Colon (tissue), 2 donors: ENCODE data around the gene P3H2.

Source experiments
- FAIRE-seq: peaks from 2 replicates; lab custom pipeline; 2012; peaks lifted over from hg19 to GRCh38; lab: Jason Lieb, UNC
- donor health status: control.
- donor health status: control.

The P3H2 gene

DNA sequence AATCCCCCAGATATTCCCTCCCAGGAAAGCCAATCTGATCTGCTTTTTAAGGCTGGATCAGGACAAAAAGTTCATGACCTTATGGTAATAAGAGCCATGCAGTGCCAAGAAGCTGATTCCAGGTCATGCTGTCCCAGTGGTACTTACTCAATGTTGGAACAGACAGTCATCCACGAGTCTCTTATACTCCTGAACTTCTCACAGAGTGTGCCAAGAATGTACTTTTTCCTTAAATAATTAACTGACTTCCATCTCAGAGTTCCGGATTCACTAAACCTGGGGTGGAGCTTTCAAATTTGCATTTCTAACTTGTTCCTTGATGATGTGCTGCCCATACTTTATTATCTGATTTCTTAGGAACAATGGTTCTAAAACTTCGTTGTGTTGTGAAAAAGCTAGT lies 3.4 kb upstream of the P3H2 start:
- FAIRE-seq, result no peak

GRCh38 chr3:190122198-190122771 lies 1.6 kb upstream of the P3H2 start:
- no peak for FAIRE-seq

DNA sequence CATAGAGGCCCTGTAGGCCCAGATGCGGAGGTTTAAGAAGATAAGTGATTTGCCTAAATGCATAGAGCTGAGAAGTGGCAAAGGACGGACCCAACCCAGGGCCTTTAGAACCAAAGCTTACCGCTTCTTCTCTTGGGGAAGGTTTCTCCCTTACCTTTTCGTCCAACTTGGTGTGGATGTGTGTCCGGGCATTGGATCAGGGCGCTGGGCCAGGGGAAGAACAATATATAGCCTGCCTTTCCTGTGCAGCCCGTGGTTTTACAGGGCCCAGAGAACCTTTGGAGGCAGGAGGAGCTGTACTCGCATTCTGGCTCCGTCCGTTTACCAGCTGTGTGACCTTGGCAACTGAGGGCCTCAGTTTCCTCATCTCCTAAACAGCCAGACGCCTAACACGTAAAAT lies 686 bp upstream of the P3H2 start:
- no peak for FAIRE-seq

DNA sequence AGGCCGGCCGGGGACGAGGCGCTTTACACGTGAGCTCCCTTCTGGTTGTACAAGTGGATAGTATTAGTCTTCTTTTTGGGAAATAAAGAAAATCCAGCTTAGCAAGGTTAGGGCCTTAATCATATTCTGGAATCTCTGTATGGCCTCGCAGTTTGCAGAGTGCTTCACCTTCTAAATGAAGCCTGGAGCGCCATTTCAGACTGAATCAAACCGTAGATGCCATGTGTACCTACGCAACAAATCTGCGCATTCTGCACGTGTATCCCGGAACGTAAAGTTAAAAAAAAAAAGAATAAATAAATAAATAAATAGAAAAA lies 322 bp upstream of the P3H2 start:
- no peak for FAIRE-seq

- no peak for FAIRE-seq
Observed at GRCh38 chr3:190119461-190120268, 1.0 kb downstream of the P3H2 start.

DNA sequence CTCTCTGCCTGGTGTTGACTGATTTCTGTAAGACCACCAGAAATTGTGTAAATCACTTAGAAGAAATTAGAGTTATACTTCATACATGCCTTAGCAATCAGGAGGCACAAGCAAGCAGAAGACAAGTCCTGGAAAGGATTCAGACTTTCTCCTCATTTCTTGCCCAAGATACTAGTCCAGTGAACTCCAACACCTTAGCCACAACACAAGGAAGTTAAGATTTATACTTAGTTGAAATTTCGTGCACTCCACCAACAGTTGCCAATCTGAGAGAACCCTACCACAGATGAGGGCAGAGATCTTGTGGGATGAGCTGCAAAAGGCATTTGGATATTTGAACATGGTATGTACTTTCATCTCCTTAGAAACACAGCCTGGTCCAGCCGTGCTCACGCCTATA lies 2.3 kb downstream of the P3H2 start:
- FAIRE-seq, result no peak

- no peak for FAIRE-seq
Observed at GRCh38 chr3:190117981-190118380, 2.7 kb downstream of the P3H2 start.

DNA sequence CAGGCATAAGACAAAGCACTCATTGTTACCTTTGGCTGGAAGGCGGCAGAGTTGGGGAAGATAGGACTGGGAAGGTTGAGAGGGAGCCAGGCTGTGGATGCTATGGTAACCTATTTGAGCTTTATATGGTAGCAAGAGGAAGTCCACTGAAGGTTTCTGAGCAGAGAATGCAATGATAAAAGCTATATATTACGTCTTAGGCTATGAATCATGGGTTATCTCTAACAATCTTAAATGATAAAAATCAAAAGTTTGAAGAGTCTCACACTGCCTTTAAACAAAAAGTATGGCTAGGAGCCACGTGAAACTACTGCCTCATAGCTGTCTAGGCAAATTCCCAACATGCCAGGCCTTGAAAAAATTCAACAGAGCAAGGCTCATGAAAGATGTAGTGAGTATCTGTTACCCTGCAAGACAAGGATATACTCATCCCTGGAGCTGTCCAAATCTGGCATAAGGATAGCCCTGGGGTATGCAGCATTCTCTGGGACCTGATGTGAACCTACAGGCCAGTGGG lies 4.1 kb downstream of the P3H2 start:
- no peak for FAIRE-seq

- no peak for FAIRE-seq
Observed at GRCh38 chr3:190110826-190111225, 9.9 kb downstream of the P3H2 start.

DNA sequence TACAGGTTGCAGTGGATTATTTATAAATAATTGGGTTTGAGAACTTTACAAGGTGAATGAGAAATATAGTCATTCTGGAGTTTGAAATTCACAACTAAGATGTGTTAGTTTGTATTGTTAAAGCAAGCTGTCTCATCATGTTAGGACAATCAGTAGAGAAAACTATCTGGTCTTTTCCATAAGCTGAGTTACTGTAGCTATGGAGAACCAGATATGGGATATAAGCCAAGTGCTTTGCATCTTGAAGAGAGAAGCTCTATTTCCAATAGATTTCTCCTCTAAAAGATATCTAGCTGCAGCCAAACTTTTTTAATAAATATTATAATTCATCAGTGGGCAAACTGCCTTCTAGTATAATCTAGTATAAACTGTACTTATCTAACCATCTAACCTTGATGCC lies 11.3 kb downstream of the P3H2 start:
- FAIRE-seq, result no peak

DNA sequence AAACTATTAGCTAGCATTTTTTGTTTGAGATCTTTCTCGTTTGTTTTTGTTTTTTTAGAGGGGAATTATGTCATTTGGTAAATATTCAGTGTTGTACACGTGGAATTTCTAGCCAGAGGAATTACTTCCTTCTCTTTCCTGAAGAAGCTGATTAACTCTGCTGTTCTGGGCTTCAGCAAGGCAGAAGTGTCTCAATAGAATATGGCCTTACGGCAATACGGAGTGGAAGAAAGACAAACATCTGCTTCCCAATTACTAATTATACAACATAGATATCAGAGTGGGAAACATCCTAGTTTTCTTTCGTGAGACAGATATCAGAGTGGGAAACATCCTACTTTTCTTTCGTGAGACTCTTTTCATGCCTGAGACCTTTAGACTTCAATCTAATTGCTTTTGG lies 11.9 kb downstream of the P3H2 start:
- FAIRE-seq, result no peak

GRCh38 chr3:190105876-190106275 lies 14.8 kb downstream of the P3H2 start:
- FAIRE-seq, result no peak

- no peak for FAIRE-seq
Observed at GRCh38 chr3:190101320-190102011, 19.2 kb downstream of the P3H2 start.

- no peak for FAIRE-seq
Observed at GRCh38 chr3:190099099-190099498, 21.6 kb downstream of the P3H2 start.

- FAIRE-seq, result no peak
Observed at GRCh38 chr3:190097617-190098016, 23.1 kb downstream of the P3H2 start.

DNA sequence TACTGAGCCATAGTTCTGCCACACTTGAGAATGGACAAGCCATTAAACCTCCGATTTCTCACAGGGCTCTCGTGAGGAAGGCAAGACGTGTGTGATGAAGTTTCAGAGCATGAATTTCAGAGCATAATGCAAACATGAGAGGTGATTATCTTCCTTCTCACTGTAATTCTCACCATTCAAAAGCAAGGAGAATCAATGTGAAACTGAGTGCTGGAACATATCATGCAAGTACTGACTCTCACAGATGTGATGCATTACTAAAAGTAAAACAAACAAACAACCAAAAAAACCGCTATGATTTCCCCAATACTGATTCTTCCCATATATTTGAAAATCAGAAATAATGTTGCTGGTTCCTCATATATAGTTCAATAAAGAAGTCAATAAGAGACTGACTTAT lies 23.7 kb downstream of the P3H2 start:
- no peak for FAIRE-seq

- no peak for FAIRE-seq
Observed at GRCh38 chr3:190096345-190096744, 24.4 kb downstream of the P3H2 start.

GRCh38 chr3:190094160-190094718 lies 26.5 kb downstream of the P3H2 start:
- no peak for FAIRE-seq

- no peak for FAIRE-seq
Observed at GRCh38 chr3:190092250-190092649, 28.4 kb downstream of the P3H2 start.

- no peak for FAIRE-seq
Observed at GRCh38 chr3:190089711-190090110, 31.0 kb downstream of the P3H2 start.

GRCh38 chr3:190088890-190089289 lies 31.8 kb downstream of the P3H2 start:
- no peak for FAIRE-seq

DNA sequence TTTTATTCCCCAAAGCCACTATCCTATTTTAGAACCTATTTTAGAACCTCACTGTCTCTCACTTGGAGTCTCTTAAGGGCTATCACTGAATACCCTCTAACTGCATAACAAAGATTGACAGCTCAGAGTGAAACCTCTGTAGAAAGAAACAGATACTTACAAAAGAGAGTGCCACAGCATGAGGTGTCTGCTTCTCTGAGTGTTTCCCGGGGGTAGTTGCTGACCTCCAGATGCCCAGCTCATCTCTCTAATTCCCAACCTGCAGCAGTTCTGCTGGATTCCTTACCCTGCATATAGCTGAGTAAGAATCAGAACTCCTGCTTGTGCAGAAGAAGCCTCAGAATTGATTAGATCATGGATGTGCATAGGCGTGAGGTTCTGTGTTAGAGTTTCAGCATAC lies 34.5 kb downstream of the P3H2 start:
- no peak for FAIRE-seq

- FAIRE-seq, result no peak
Observed at GRCh38 chr3:190084983-190085382, 35.7 kb downstream of the P3H2 start.
